Epithelial cell of proximal tubule (primary cell): ENCODE data around the gene IGF2BP3. TPM values are rescaled to one million over a fixed set of nuclear protein-coding genes. Genes with fewer than 3 reads are reported as not detected.

Source experiments
- DNase-seq: peaks from one replicate; pipeline ENCODE4 v3.0.0-alpha.2; 2011; ENCODE audit warnings: low read depth
- H3K4me3 ChIP-seq: 2 replicates; pipeline ENCODE4 v1.5.1; 2011; ENCODE audit warnings: low read depth, mild to moderate bottlenecking, low read length
- total RNA-seq: library from RNA; depleted of rRNA; stranded (reverse); fragments of >200 nt; gene quantifications from 2 replicates; pipeline ENCODE4 v1.2.3, GENCODE V29; 2015
- TF ChIP-seq, protein P1 (sequence below): conservative IDR thresholded peaks from 2 replicates; pipeline ENCODE4 v1.5.1; 2012; ENCODE audit warnings: low read depth, mild to moderate bottlenecking, low read length

IGF2BP3 gene
- total RNA-seq, 1 donor from 2014 or later = 42.4 TPM

- H3K4me3 ChIP-seq = no peak overlapping the region
- no peak for DNase-seq
- TF ChIP-seq, protein P1, sequence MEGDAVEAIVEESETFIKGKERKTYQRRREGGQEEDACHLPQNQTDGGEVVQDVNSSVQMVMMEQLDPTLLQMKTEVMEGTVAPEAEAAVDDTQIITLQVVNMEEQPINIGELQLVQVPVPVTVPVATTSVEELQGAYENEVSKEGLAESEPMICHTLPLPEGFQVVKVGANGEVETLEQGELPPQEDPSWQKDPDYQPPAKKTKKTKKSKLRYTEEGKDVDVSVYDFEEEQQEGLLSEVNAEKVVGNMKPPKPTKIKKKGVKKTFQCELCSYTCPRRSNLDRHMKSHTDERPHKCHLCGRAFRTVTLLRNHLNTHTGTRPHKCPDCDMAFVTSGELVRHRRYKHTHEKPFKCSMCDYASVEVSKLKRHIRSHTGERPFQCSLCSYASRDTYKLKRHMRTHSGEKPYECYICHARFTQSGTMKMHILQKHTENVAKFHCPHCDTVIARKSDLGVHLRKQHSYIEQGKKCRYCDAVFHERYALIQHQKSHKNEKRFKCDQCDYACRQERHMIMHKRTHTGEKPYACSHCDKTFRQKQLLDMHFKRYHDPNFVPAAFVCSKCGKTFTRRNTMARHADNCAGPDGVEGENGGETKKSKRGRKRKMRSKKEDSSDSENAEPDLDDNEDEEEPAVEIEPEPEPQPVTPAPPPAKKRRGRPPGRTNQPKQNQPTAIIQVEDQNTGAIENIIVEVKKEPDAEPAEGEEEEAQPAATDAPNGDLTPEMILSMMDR = no peak
Observed at GRCh38 chr7:23393636-23394035, 76.7 kb downstream of the IGF2BP3 start.

DNA sequence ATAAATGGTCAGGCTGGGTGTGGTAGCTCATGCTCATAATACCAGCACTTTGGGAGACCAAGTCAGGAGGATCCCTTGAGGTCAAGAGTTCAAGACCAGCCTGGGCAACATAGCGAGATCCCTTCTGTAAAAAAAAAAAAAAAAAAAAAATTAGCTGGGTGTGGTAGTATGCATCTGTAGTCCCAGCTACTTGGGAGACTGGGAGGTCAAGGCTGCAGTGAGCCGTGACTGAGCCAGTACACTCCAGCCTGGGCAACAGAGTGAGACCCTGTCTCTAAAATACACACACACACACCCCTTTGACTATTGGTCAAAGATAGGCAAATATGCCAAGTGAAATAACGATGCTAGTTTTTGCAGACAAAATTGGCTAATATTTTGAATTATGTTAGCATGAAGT, 80.6 kb downstream of the IGF2BP3 start:
- no peak overlapping the region for H3K4me3 ChIP-seq
- no peak for DNase-seq
- TF ChIP-seq, protein P1 = no peak

- TF ChIP-seq, protein P1 = no peak
- H3K4me3 ChIP-seq = no peak overlapping the region
- no peak for DNase-seq
Observed at GRCh38 chr7:23387583-23387982, 82.7 kb downstream of the IGF2BP3 start.

- H3K4me3 ChIP-seq = no peak overlapping the region
- TF ChIP-seq, protein P1 = no peak
- DNase-seq = no peak
Observed at GRCh38 chr7:23385140-23385539, 85.2 kb downstream of the IGF2BP3 start.

- DNase-seq = no peak
- TF ChIP-seq, protein P1 = no peak
- no peak overlapping the region for H3K4me3 ChIP-seq
Observed at GRCh38 chr7:23383225-23383624, 87.1 kb downstream of the IGF2BP3 start.

DNA sequence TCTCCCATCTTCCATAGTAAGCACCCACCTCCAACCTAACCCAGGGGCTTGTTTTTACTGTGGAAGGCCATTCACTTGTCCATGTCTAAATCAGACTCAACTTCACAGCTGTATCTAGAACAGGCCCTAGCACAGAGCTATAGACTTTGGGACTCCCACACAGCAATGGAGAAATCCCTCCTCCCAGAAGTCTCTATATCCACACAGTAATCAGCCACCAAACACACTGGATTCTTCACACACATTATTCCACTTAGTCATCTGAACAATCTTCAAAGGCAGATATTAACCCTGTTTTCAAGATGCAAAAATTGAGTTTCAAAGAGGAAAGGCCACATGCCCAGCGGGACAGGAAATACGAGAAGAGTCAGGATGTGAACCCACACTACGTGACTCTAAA, 89.3 kb downstream of the IGF2BP3 start:
- TF ChIP-seq, protein P1 = no peak
- no peak overlapping the region for H3K4me3 ChIP-seq
- DNase-seq = no peak

- no peak overlapping the region for H3K4me3 ChIP-seq
- TF ChIP-seq, protein P1 = no peak
- no peak for DNase-seq
Observed at GRCh38 chr7:23380556-23380955, 89.7 kb downstream of the IGF2BP3 start.
